ENCODE data around the gene ERICH6. TPM values are rescaled to one million over a fixed set of nuclear protein-coding genes. Genes with fewer than 3 reads are reported as not detected.

ERICH6 gene
- total and polyA plus RNA-seq, 2 donors from 2014 or later, result 0.19 TPM; not detected in 1

DNA sequence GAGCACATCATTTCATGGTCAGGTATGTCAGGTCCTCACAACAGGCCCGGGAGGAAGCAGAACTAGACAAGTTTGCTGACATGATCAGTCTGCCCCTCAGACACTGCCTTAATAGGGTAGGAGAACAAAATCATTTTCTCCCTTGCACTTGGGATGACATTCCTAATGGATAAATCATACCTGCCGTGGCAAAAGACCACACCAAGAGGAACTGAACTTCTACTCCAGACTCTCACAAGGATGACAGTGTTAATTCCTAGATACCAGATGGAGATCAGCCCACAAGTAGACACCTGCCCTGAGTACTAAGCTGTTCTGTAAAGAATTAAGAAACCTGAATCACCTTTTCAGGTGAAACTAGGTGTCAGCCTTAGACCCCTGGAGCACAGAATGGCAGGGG is 39.8 kb upstream of the ERICH6 start:
- DNase-seq (no peak), FAIRE-seq (no peak)
- Histone ChIP-seq H3K9ac (ENCODE audit: low read length in 3 of 3) (peak overlapping the region in 1 of 3 donors; percentile 23), H3K36me3 (ENCODE audit: control insufficient read depth in 2 of 3, insufficient read depth in 3 of 3, low read length in 3 of 3) (peaks cover 0 to 12% (median 3%) of the 10 kb centered on the region in 3 donors), H3K4me1 (ENCODE audit: control insufficient read depth in 2 of 3, insufficient read depth in 2 of 3, low read depth in 1 of 3, low read length in 3 of 3) (peaks cover 0 to 46% (median 30%) of the 10 kb centered on the region in 3 donors), H3K27ac (ENCODE audit: low read depth in 2 of 2, low read length in 2 of 2) (peak overlapping the region in 1 of 2 donors; percentile 17), H3K27me3 (ENCODE audit: control insufficient read depth, insufficient read depth, low read length) (no peaks in the 10 kb centered on the region), H3K9me3 (ENCODE audit: control insufficient read depth in 2 of 3, insufficient read depth in 1 of 3, low read length in 3 of 3) (no peaks in the 10 kb centered on the region), H3K4me3 (ENCODE audit: low read length in 3 of 3) (no peak overlapping the region)
- TF ChIP-seq CTCF (IDR thresholded peaks at IDR 0.05; ENCODE audit: borderline replicate concordance, extremely low read depth, insufficient read depth), result no peak
- intact Hi-C loops (cut with DNase I), result no loop called here

DNA sequence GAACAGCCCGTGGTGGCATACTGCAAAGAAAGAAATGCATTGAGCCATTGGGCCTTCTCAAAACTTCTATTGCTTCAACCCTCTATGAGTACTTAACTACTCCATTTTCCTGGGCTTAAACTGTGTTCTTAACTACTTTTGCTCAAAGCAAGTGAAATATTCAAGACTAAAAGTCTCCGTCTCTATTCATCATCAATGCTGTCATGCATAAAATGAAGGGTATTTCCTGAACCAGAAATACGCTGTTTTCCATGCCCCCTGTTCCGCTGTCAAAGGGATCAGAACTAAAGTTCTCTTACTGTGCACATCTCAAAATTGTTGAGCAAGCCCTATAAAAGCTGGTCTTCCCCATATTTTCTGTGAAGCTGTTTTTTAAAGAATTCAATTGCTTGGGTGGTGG is 39.0 kb upstream of the ERICH6 start:
- Histone ChIP-seq H3K4me3 (ENCODE audit: low read length in 3 of 3) (no peak overlapping the region), H3K27ac (ENCODE audit: low read depth in 2 of 2, low read length in 2 of 2) (no peak overlapping the region), H3K9ac (ENCODE audit: low read length in 3 of 3) (no peak overlapping the region), H3K36me3 (ENCODE audit: control insufficient read depth in 2 of 3, insufficient read depth in 3 of 3, low read length in 3 of 3) (peaks cover 0 to 12% (median 3%) of the 10 kb centered on the region in 3 donors), H3K9me3 (ENCODE audit: control insufficient read depth in 2 of 3, insufficient read depth in 1 of 3, low read length in 3 of 3) (no peaks in the 10 kb centered on the region), H3K27me3 (ENCODE audit: control insufficient read depth, insufficient read depth, low read length) (no peaks in the 10 kb centered on the region), H3K4me1 (ENCODE audit: control insufficient read depth in 2 of 3, insufficient read depth in 2 of 3, low read depth in 1 of 3, low read length in 3 of 3) (peaks cover 0 to 40% (median 32%) of the 10 kb centered on the region in 3 donors)
- FAIRE-seq (no peak), DNase-seq (no peak)
- no peak for TF ChIP-seq CTCF (IDR thresholded peaks at IDR 0.05; ENCODE audit: borderline replicate concordance, extremely low read depth, insufficient read depth)
- intact Hi-C loops (cut with DNase I), result no loop called here

- peaks cover 0 to 12% (median 3%) of the 10 kb centered on the region in 3 donors for H3K36me3 ChIP-seq (ENCODE audit: control insufficient read depth in 2 of 3, insufficient read depth in 3 of 3, low read length in 3 of 3)
- H3K4me1 ChIP-seq (ENCODE audit: control insufficient read depth in 2 of 3, insufficient read depth in 2 of 3, low read depth in 1 of 3, low read length in 3 of 3), result peaks cover 0 to 41% (median 31%) of the 10 kb centered on the region in 3 donors
- H3K4me3 ChIP-seq (ENCODE audit: low read length in 3 of 3), result no peak overlapping the region
- intact Hi-C loops (cut with DNase I), result no loop called here
- H3K27me3 ChIP-seq (ENCODE audit: control insufficient read depth, insufficient read depth, low read length), result no peaks in the 10 kb centered on the region
- no peak overlapping the region for H3K9ac ChIP-seq (ENCODE audit: low read length in 3 of 3)
- no peak for FAIRE-seq
- no peak for TF ChIP-seq CTCF (IDR thresholded peaks at IDR 0.05; ENCODE audit: borderline replicate concordance, extremely low read depth, insufficient read depth)
- H3K27ac ChIP-seq (ENCODE audit: low read depth in 2 of 2, low read length in 2 of 2), result no peak overlapping the region
- no peak for DNase-seq
- H3K9me3 ChIP-seq (ENCODE audit: control insufficient read depth in 2 of 3, insufficient read depth in 1 of 3, low read length in 3 of 3), result no peaks in the 10 kb centered on the region
Measured at GRCh38 chr3:150742141-150742523, 38.4 kb upstream of the ERICH6 start.

Measured in kidney (tissue), 14 donors.